Kasumi-1 (cell line): ENCODE data around the gene ESRRB.
A peak's percentile ranks its signal among the peaks of the same experiment; 100 is the strongest.

Experiments
- DNase-seq, 2 experiments: peaks; one replicate each; lab custom pipeline; 2025; lab: John Stamatoyannopoulos, UW

Gene ESRRB

DNA sequence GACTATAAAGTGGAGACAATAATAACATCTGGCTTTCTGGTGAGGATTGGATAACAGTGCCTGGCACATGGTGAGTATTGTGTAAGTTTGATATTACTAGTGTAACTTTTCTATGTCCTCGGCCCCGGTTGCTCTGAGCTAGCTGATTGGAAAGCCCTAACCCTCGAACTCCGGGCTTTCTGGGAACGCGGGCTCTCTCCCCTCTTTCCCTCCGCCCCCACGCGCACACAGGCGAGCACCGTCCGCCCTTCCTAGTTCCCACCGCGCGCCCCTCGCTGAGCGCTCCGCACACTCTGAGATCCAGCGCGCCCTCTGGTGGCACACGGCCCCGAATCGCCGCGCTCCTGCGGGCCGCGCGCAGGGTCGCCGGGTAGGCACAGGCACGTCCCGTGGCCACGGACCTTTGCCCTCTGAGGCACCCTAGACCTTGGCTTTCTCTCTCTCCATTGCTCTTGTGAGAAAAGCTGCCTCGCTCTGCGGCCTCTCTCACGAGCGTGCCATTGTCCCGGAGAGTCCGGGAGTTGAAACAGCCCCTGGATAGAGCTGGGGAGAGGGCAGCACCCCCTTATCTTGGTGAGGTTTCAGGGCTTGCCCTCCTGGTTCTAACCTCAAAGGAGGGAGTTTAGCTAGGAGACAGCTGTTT is 23.2 kb upstream of the ESRRB start:
- DNase-seq, result peak; percentile 41 to 59

GRCh38 chr14:76354310-76354709 is 21.6 kb upstream of the ESRRB start:
- no peak for DNase-seq

DNA sequence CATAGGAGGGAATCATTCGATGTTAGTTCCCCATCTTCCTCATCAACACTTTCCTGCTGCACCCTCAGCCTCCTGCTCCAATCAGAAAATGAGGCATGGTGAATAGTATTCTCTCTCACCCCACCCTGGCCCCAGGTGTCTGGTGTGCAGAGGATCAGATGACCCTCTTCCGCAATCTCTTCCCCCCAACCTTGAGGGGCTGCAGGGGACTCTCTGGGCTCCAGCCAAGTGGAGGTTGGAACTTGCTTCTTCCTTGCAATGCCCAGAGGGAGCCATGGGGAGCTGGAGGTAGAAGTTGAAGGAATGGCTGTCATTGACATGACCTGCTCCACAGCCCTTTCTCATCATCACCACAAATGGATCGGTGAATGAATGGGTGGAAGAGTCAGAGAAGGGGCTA is 20.2 kb upstream of the ESRRB start:
- DNase-seq, result no peak

GRCh38 chr14:76371066-76371465 is 4.9 kb upstream of the ESRRB start:
- no peak for DNase-seq

- DNase-seq, result no peak
These were observed 2.5 kb upstream of the ESRRB start for GRCh38 chr14:76373456-76373855.

DNA sequence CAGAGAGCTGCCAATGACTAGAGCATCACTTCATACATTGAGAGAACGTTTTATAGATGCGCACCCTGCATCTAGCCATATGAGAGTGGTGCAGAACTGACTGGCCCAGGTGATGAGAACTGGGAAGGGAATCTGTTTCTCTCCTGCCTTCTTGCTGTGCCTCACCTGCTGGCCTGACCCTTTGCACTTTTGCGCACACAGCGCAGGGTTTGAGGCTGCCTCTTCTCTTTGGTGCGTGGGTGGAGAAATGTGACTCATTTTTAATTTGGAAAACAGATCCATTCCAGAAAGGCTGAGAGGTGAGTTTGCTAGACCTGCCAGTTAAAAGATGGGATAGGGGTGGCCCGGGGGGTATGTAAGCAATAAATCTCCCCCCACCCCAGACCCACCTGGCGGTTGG is 453 bp upstream of the ESRRB start:
- DNase-seq, result no peak

- no peak for DNase-seq
These were observed 506 bp downstream of the ESRRB start for GRCh38 chr14:76376409-76376877.

- peak; percentile 45 to 57 for DNase-seq
These were observed 1.2 kb downstream of the ESRRB start for GRCh38 chr14:76376878-76377734.

DNA sequence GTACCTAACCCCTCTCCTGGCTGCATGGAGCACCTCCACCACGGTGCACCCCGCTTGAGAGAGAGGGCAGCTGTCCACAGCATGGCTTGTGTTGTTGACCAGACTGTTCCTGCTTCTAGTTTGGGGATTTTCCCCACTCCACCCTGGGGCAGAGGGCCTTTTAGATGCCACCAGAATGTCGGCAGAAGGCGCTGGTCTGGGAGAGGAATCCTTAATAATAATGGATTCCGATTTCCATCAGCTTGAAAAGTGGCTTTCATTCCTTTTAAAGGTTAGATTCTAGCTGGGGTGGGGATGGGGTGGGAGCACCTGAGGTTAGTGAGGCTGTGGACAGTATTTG is 1.8 kb downstream of the ESRRB start:
- no peak for DNase-seq

DNA sequence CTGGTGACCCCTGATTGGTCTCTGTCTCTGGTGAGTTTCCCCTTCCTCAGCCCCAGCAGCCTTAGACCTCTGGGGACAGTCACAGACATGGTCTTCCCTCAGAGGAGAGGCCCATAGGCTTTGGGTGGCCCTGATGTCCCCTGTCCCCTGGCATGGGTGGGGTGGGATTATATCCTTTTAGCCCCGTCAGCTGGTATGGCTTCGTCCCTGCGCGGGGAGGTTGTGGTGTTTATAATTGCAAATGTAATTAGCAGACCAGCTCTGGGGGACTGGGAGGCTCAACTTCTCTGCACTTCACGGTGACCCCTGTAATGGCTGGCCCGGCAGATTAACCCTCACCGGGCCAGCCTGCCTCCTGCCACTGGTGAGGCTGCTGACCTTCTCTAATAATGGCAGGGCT is 5.1 kb downstream of the ESRRB start:
- no peak for DNase-seq

GRCh38 chr14:76381817-76382494 is 6.0 kb downstream of the ESRRB start:
- DNase-seq, result no peak

DNA sequence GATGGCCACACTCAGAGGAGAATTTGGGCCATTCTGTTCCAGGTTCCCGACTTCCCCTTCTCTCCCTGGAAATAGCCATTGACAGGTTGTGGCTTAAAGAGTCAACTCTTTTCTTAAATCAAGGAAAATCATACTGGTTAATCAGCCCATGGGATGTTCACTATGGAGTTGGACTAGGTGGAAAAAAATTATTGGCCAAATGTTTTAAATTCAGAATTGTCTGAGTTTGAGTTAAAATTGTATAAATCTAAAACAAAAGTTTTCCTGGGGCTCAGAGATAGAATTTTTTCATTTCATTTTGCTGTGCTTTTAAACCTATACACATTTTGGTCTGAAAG is 6.5 kb downstream of the ESRRB start:
- DNase-seq, result no peak

- DNase-seq, result no peak
These were observed 9.5 kb downstream of the ESRRB start for GRCh38 chr14:76385435-76385834.

DNA sequence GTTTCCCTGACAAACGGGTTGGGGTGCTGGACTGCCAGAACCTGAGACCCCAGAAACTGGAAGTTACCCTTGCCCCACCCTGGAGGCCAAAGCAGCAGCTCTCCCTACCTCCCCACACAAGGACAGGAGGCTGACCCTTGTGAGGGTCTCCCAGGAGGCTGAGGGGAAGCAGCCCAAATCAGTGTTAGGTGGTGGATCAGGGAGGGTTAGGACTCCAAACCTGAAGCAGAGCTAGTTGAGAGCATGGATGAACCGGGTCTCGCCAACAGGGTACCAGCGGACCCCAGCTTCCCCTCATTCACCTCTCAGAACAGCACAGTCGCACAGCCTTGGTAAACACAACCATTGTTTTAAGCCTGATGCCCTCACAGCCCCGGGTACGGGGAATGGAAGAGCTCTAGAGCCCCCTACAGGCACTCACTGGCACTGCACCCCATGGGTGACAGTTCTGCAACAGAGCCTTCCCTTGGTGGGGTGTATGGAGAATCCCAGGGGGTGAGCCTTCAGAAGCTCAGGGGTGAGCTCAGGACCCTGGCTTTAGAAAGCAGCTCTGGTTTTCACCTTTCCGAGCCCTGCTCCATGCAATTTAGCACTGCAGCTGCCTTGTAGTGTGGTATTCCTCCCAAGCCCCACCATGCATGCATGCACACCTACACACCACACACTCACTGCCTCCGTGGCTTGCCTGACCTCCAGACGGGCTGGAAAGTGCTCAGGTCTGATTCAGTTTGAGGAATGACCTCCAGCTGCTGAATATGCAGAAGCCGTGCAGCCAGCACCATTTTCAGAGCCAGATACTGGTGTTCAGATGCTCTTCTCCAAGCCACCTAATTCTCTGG is 11.2 kb downstream of the ESRRB start:
- DNase-seq, result peak; percentile 72 to 75

- DNase-seq, result no peak
These were observed 13.9 kb downstream of the ESRRB start for GRCh38 chr14:76389841-76390240.

- no peak for DNase-seq
These were observed 14.7 kb downstream of the ESRRB start for GRCh38 chr14:76390621-76391020.

GRCh38 chr14:76391981-76392690 is 16.2 kb downstream of the ESRRB start:
- DNase-seq, result no peak

GRCh38 chr14:76394569-76394968 is 18.6 kb downstream of the ESRRB start:
- no peak for DNase-seq

- no peak for DNase-seq
These were observed 19.2 kb downstream of the ESRRB start for GRCh38 chr14:76395161-76395560.

- no peak for DNase-seq
These were observed 20.8 kb downstream of the ESRRB start for GRCh38 chr14:76396714-76397187.

DNA sequence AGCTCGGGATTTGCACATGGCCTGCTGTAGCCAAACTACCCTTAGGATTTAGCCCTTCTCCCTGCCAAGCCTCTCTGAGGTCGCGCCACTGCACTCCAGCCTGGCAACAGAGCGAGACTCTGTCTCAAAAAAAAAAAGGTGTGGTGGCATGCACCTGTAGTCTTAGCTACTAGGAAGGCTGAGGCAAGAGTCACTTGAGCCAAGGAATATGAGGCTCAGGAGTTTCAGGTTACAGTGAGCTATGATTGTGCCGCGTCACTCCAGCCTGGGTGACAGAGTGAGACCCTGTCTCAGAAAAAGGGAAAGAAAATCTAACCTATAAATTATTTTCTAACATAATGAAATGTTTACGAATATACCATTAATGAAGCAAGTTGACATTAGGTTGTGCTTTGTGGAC is 29.7 kb downstream of the ESRRB start:
- DNase-seq, result no peak
